ENCODE results near the gene ZNF543.

Gene ZNF543

GRCh38 chr19:57290970-57291369, 29.3 kb upstream of the ZNF543 start:
- Histone ChIP-seq H3K27me3 (ENCODE audit: control insufficient read depth, insufficient read depth, low read length) (no peaks in the 10 kb centered on the region), H3K9me3 (ENCODE audit: control insufficient read depth, insufficient read depth, low read length) (no peaks in the 10 kb centered on the region), H3K4me1 (ENCODE audit: control insufficient read depth, insufficient read depth, low read length) (no peaks in the 10 kb centered on the region), H3K9ac (ENCODE audit: low read depth, low read length) (no peak overlapping the region), H3K36me3 (ENCODE audit: control insufficient read depth, insufficient read depth, low read length) (peaks cover 84% of the 10 kb centered on the region), H3K4me3 (ENCODE audit: low read depth, low read length) (no peak overlapping the region), H3K27ac (ENCODE audit: low read depth, low read length) (no peak overlapping the region)

GRCh38 chr19:57292547-57292946, 27.7 kb upstream of the ZNF543 start:
- H3K36me3 ChIP-seq (ENCODE audit: control insufficient read depth, insufficient read depth, low read length) = peaks cover 83% of the 10 kb centered on the region
- H3K9me3 ChIP-seq (ENCODE audit: control insufficient read depth, insufficient read depth, low read length) = no peaks in the 10 kb centered on the region
- H3K4me3 ChIP-seq (ENCODE audit: low read depth, low read length) = no peak overlapping the region
- H3K9ac ChIP-seq (ENCODE audit: low read depth, low read length) = no peak overlapping the region
- no peaks in the 10 kb centered on the region for H3K4me1 ChIP-seq (ENCODE audit: control insufficient read depth, insufficient read depth, low read length)
- no peaks in the 10 kb centered on the region for H3K27me3 ChIP-seq (ENCODE audit: control insufficient read depth, insufficient read depth, low read length)
- no peak overlapping the region for H3K27ac ChIP-seq (ENCODE audit: low read depth, low read length)

GRCh38 chr19:57293719-57294118, 26.6 kb upstream of the ZNF543 start:
- Histone ChIP-seq H3K4me1 (ENCODE audit: control insufficient read depth, insufficient read depth, low read length) (no peaks in the 10 kb centered on the region), H3K9me3 (ENCODE audit: control insufficient read depth, insufficient read depth, low read length) (no peaks in the 10 kb centered on the region), H3K36me3 (ENCODE audit: control insufficient read depth, insufficient read depth, low read length) (peaks cover 77% of the 10 kb centered on the region), H3K27ac (ENCODE audit: low read depth, low read length) (no peak overlapping the region), H3K4me3 (ENCODE audit: low read depth, low read length) (no peak overlapping the region), H3K9ac (ENCODE audit: low read depth, low read length) (no peak overlapping the region), H3K27me3 (ENCODE audit: control insufficient read depth, insufficient read depth, low read length) (no peaks in the 10 kb centered on the region)

- Histone ChIP-seq H3K27ac (ENCODE audit: low read depth, low read length) (peak overlapping the region; percentile 7), H3K4me1 (ENCODE audit: control insufficient read depth, insufficient read depth, low read length) (no peaks in the 10 kb centered on the region), H3K9me3 (ENCODE audit: control insufficient read depth, insufficient read depth, low read length) (no peaks in the 10 kb centered on the region), H3K36me3 (ENCODE audit: control insufficient read depth, insufficient read depth, low read length) (peaks cover 43% of the 10 kb centered on the region), H3K4me3 (ENCODE audit: low read depth, low read length) (no peak overlapping the region), H3K27me3 (ENCODE audit: control insufficient read depth, insufficient read depth, low read length) (no peaks in the 10 kb centered on the region), H3K9ac (ENCODE audit: low read depth, low read length) (no peak overlapping the region)
These were observed 18.2 kb upstream of the ZNF543 start for GRCh38 chr19:57302020-57302465.

GRCh38 chr19:57302727-57303401, 17.4 kb upstream of the ZNF543 start:
- H3K27ac ChIP-seq (ENCODE audit: low read depth, low read length) = peak overlapping the region; percentile 7
- no peaks in the 10 kb centered on the region for H3K4me1 ChIP-seq (ENCODE audit: control insufficient read depth, insufficient read depth, low read length)
- H3K4me3 ChIP-seq (ENCODE audit: low read depth, low read length) = no peak overlapping the region
- H3K36me3 ChIP-seq (ENCODE audit: control insufficient read depth, insufficient read depth, low read length) = peaks cover 35% of the 10 kb centered on the region; the same call in 1 of the 2 replicates
- H3K27me3 ChIP-seq (ENCODE audit: control insufficient read depth, insufficient read depth, low read length) = no peaks in the 10 kb centered on the region
- no peak overlapping the region for H3K9ac ChIP-seq (ENCODE audit: low read depth, low read length)
- no peaks in the 10 kb centered on the region for H3K9me3 ChIP-seq (ENCODE audit: control insufficient read depth, insufficient read depth, low read length)

GRCh38 chr19:57305056-57305455, 15.2 kb upstream of the ZNF543 start:
- peaks cover 25% of the 10 kb centered on the region; the same call in 1 of the 2 replicates for H3K36me3 ChIP-seq (ENCODE audit: control insufficient read depth, insufficient read depth, low read length)
- no peaks in the 10 kb centered on the region for H3K27me3 ChIP-seq (ENCODE audit: control insufficient read depth, insufficient read depth, low read length)
- no peak overlapping the region for H3K4me3 ChIP-seq (ENCODE audit: low read depth, low read length)
- H3K27ac ChIP-seq (ENCODE audit: low read depth, low read length) = no peak overlapping the region
- H3K4me1 ChIP-seq (ENCODE audit: control insufficient read depth, insufficient read depth, low read length) = no peaks in the 10 kb centered on the region
- no peak overlapping the region for H3K9ac ChIP-seq (ENCODE audit: low read depth, low read length)
- H3K9me3 ChIP-seq (ENCODE audit: control insufficient read depth, insufficient read depth, low read length) = no peaks in the 10 kb centered on the region

GRCh38 chr19:57308514-57308913, 11.8 kb upstream of the ZNF543 start:
- Histone ChIP-seq H3K4me3 (ENCODE audit: low read depth, low read length) (no peak overlapping the region), H3K27me3 (ENCODE audit: control insufficient read depth, insufficient read depth, low read length) (no peaks in the 10 kb centered on the region), H3K27ac (ENCODE audit: low read depth, low read length) (no peak overlapping the region), H3K9me3 (ENCODE audit: control insufficient read depth, insufficient read depth, low read length) (no peaks in the 10 kb centered on the region), H3K36me3 (ENCODE audit: control insufficient read depth, insufficient read depth, low read length) (peaks cover 4% of the 10 kb centered on the region; the same call in 1 of the 2 replicates), H3K4me1 (ENCODE audit: control insufficient read depth, insufficient read depth, low read length) (no peaks in the 10 kb centered on the region), H3K9ac (ENCODE audit: low read depth, low read length) (no peak overlapping the region)

GRCh38 chr19:57310792-57311191, 9.5 kb upstream of the ZNF543 start:
- Histone ChIP-seq H3K36me3 (ENCODE audit: control insufficient read depth, insufficient read depth, low read length) (no peaks in the 10 kb centered on the region), H3K9ac (ENCODE audit: low read depth, low read length) (no peak overlapping the region), H3K4me1 (ENCODE audit: control insufficient read depth, insufficient read depth, low read length) (no peaks in the 10 kb centered on the region), H3K9me3 (ENCODE audit: control insufficient read depth, insufficient read depth, low read length) (no peaks in the 10 kb centered on the region), H3K27me3 (ENCODE audit: control insufficient read depth, insufficient read depth, low read length) (no peaks in the 10 kb centered on the region), H3K4me3 (ENCODE audit: low read depth, low read length) (no peak overlapping the region), H3K27ac (ENCODE audit: low read depth, low read length) (no peak overlapping the region)

GRCh38 chr19:57314146-57314545, 6.1 kb upstream of the ZNF543 start:
- H3K4me1 ChIP-seq (ENCODE audit: control insufficient read depth, insufficient read depth, low read length) = peaks cover 8% of the 10 kb centered on the region; the same call in 1 of the 2 replicates
- H3K9me3 ChIP-seq (ENCODE audit: control insufficient read depth, insufficient read depth, low read length) = no peaks in the 10 kb centered on the region
- H3K27ac ChIP-seq (ENCODE audit: low read depth, low read length) = no peak overlapping the region
- no peak overlapping the region for H3K9ac ChIP-seq (ENCODE audit: low read depth, low read length)
- H3K36me3 ChIP-seq (ENCODE audit: control insufficient read depth, insufficient read depth, low read length) = no peaks in the 10 kb centered on the region
- H3K27me3 ChIP-seq (ENCODE audit: control insufficient read depth, insufficient read depth, low read length) = no peaks in the 10 kb centered on the region; the same call in 1 of the 2 replicates
- no peak overlapping the region for H3K4me3 ChIP-seq (ENCODE audit: low read depth, low read length)

GRCh38 chr19:57317503-57317902, 2.8 kb upstream of the ZNF543 start:
- Histone ChIP-seq H3K9me3 (ENCODE audit: control insufficient read depth, insufficient read depth, low read length) (no peaks in the 10 kb centered on the region), H3K27me3 (ENCODE audit: control insufficient read depth, insufficient read depth, low read length) (no peaks in the 10 kb centered on the region; the same call in 1 of the 2 replicates), H3K4me3 (ENCODE audit: low read depth, low read length) (no peak overlapping the region), H3K36me3 (ENCODE audit: control insufficient read depth, insufficient read depth, low read length) (no peaks in the 10 kb centered on the region), H3K4me1 (ENCODE audit: control insufficient read depth, insufficient read depth, low read length) (peaks cover 21% of the 10 kb centered on the region), H3K27ac (ENCODE audit: low read depth, low read length) (no peak overlapping the region), H3K9ac (ENCODE audit: low read depth, low read length) (no peak overlapping the region)

- Histone ChIP-seq H3K4me3 (ENCODE audit: low read depth, low read length) (peak overlapping the region; percentile 87), H3K36me3 (ENCODE audit: control insufficient read depth, insufficient read depth, low read length) (peaks cover 14% of the 10 kb centered on the region), H3K4me1 (ENCODE audit: control insufficient read depth, insufficient read depth, low read length) (peaks cover 21% of the 10 kb centered on the region), H3K27ac (ENCODE audit: low read depth, low read length) (peak overlapping the region; percentile 92), H3K9ac (ENCODE audit: low read depth, low read length) (peak overlapping the region; percentile 2; the same call in 1 of the 2 replicates), H3K9me3 (ENCODE audit: control insufficient read depth, insufficient read depth, low read length) (no peaks in the 10 kb centered on the region), H3K27me3 (ENCODE audit: control insufficient read depth, insufficient read depth, low read length) (no peaks in the 10 kb centered on the region; the same call in 1 of the 2 replicates)
These were observed 448 bp upstream of the ZNF543 start for GRCh38 chr19:57319869-57320179.

All from HUES48 (cell line).